Measurements from ENCODE around the gene PPP1R13L. TPM values are rescaled to one million over a fixed set of nuclear protein-coding genes. Genes with fewer than 3 reads are reported as not detected.

PPP1R13L gene
- total RNA-seq, 1 donor from 2014 or later: 5.1 TPM

DNA sequence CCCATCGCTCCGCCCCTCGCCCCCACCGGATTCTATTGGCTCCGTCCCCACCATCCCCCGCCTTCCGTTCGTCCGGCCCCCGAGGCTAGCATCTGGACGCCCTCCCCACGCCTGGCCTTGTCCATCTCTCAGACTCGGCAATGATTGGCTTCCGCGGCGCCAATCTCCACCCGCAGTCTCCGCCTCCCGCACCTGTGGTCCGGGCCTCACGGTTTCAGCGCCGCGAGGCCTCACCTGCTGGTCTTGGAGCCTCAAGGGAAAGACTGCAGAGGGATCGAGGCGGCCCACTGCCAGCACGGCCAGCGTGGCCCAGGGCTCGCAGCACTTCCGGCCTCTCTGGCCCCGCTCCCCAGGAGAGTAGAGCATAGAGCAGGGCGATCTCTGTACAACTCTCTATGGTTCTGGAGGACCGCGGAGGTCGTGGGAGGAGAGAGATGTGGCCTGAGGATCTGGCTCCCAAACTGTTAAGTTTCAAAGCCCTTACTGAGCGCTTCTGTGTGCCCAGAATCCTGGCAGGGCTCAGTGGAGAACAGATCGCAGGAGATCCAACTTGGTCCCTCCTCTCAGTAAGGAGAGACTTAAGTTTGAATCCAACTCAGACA lies 18.8 kb upstream of the PPP1R13L start, which contains the start of gene ERCC1:
TSS of gene ERCC1 (minus strand) at position 329 of the 602 bp plus-strand sequence. CDS start 543 bp downstream, outside the sequence.
- ATAC-seq (ENCODE audit: low read depth): peak; percentile 74
- no peaks in the 10 kb centered on the region for H3K27me3 Mint-ChIP-seq
- H3K4me3 Mint-ChIP-seq: peak within 1 kb of the TSS; percentile 96
- H3K36me3 Mint-ChIP-seq (ENCODE audit: low read depth): peaks cover 27% of the 10 kb centered on the region
- peak within 1 kb of the TSS; percentile 89 for H3K27ac Mint-ChIP-seq
- H3K9me3 Mint-ChIP-seq: no peaks in the 10 kb centered on the region
- intact Hi-C loops (cut with micrococcal nuclease): loop anchor here (1.0 to 10.0 kb wide), 4 partner anchors 15 to 351 kb away; partner anchors contain the start of gene POLR1G
- peak; percentile 79 for DNase-seq
- ChIA-PET POLR2A (interaction anchor here (0.5 to 1.0 kb wide), 7 partner anchors 16 to 505 kb away, joined by 3 to 4 read pairs (median 3); no protein-coding TSS in a partner anchor), CTCF (interaction anchor here (1.0 kb wide), 2 partner anchors 16 to 55 kb away, joined by 4 to 5 read pairs; no protein-coding TSS in a partner anchor)
- H3K4me1 Mint-ChIP-seq: peaks cover 65% of the 10 kb centered on the region
- TF ChIP-seq, protein P1, sequence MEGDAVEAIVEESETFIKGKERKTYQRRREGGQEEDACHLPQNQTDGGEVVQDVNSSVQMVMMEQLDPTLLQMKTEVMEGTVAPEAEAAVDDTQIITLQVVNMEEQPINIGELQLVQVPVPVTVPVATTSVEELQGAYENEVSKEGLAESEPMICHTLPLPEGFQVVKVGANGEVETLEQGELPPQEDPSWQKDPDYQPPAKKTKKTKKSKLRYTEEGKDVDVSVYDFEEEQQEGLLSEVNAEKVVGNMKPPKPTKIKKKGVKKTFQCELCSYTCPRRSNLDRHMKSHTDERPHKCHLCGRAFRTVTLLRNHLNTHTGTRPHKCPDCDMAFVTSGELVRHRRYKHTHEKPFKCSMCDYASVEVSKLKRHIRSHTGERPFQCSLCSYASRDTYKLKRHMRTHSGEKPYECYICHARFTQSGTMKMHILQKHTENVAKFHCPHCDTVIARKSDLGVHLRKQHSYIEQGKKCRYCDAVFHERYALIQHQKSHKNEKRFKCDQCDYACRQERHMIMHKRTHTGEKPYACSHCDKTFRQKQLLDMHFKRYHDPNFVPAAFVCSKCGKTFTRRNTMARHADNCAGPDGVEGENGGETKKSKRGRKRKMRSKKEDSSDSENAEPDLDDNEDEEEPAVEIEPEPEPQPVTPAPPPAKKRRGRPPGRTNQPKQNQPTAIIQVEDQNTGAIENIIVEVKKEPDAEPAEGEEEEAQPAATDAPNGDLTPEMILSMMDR (IDR thresholded peaks at IDR 0.05): no peak

DNA sequence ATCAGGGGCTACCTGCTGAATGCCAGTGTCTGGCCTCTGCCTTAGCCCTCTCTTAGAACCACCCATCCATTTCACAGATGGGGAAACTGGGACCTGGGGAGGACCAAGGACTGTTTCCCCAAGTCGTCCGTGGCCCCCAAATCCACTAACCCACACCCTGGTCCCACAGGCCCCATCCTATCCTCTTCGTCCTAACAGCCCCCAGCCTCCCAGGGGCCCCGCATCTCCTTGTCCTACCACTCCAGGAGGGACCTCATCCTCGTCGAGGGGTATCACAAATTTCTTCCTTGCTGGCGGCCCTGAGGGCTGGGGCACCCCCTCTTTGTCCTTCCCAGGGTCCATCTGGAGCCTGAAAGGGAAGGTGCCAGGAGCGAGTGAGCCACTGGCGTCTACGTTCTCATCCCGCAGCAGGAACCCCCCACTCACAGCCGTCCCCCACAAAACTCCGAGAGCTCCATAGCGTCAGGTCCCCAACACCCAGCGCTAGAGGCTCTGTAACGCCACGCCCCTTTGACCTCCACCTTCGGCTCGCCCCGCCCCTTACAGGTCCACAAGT lies 18.2 kb upstream of the PPP1R13L start:
- Mint-ChIP-seq H3K4me3 (peak overlapping the region; percentile 96), H3K36me3 (ENCODE audit: low read depth) (peaks cover 31% of the 10 kb centered on the region), H3K4me1 (peaks cover 66% of the 10 kb centered on the region), H3K27ac (peak overlapping the region; percentile 89), H3K27me3 (no peaks in the 10 kb centered on the region), H3K9me3 (no peaks in the 10 kb centered on the region)
- POLR2A ChIA-PET: interaction anchor here (0.6 to 0.8 kb wide), 3 partner anchors 16 to 421 kb away, joined by 3 to 4 read pairs (median 3); no protein-coding TSS in a partner anchor
- CTCF ChIA-PET: interaction anchor here (1.0 kb wide), 1 partner anchor 16 kb away, joined by 4 read pairs; no protein-coding TSS in a partner anchor
- TF ChIP-seq, protein P1 (IDR thresholded peaks at IDR 0.05): no peak
- DNase-seq (no peak), ATAC-seq (ENCODE audit: low read depth) (no peak)
- intact Hi-C loops (cut with micrococcal nuclease): loop anchor here (1.0 to 10.0 kb wide), 4 partner anchors 16 to 352 kb away; partner anchors contain the start of gene POLR1G

DNA sequence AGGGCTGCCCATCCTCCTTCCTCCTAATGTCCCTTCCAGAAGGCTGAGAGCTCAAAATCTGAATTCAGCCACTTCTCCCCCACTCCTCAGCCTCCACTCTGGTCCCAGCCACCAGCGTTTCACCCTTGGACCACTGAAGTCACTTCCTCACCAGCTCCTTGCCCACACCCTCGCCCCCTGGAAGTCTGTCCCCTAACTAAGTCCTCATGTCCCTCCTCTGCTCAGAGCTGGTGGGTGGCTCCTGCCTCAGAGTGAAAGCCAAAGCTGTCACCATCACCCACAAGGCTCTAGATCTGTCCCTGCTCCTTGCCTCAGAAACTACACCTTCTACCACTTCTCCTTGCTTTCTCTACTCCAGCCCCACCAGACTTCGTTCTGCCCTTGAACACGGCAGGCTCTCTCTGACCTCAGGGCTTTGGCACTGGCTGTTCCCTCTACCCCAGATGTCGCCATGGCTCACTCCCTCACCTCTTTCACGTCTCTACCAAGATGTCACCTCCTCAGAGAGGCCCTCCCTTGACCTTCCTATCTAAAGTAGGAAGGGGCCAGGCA lies 17.2 kb upstream of the PPP1R13L start:
- peak overlapping the region; percentile 2 for H3K4me3 Mint-ChIP-seq
- ATAC-seq (ENCODE audit: low read depth) (no peak), DNase-seq (no peak)
- H3K4me1 Mint-ChIP-seq: peaks cover 62% of the 10 kb centered on the region
- CTCF ChIA-PET: interaction anchor here (1.1 to 1.2 kb wide), 2 partner anchors 20 to 63 kb away, joined by 3 to 5 read pairs; no protein-coding TSS in a partner anchor
- POLR2A ChIA-PET: interaction anchor here (1.1 kb wide), 1 partner anchor 47 kb away, joined by 8 read pairs; no protein-coding TSS in a partner anchor
- H3K27me3 Mint-ChIP-seq: no peaks in the 10 kb centered on the region
- intact Hi-C loops (cut with micrococcal nuclease): loop anchor here (2.0 to 10.0 kb wide), 3 partner anchors 17 to 353 kb away; no protein-coding TSS in a partner anchor
- H3K36me3 Mint-ChIP-seq (ENCODE audit: low read depth): peaks cover 39% of the 10 kb centered on the region
- TF ChIP-seq, protein P1 (IDR thresholded peaks at IDR 0.05): no peak
- peak overlapping the region; percentile 36 for H3K27ac Mint-ChIP-seq
- no peaks in the 10 kb centered on the region for H3K9me3 Mint-ChIP-seq

DNA sequence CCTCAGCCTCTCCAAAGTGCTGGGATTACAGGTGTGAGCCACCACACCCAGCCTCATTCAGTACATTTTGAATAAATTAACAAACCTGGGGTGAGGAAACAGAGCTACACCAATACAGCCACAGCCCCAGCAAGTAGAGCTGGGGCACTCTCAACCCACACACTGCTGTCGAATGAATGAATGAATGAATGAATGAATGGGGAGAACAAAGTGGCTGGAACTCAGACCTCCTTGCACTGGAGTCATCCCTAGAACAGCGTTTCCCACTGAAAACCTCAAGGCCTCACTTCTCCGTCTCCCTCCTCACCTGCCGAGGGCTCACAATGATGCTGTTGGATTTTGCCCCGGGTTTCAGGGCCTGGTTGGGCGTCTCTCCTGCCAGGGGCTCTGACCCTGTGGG lies 16.0 kb upstream of the PPP1R13L start:
- no peak for DNase-seq
- Mint-ChIP-seq H3K4me1 (peaks cover 61% of the 10 kb centered on the region), H3K27me3 (no peaks in the 10 kb centered on the region), H3K27ac (peak overlapping the region; percentile 69), H3K4me3 (peak overlapping the region; percentile 11), H3K9me3 (no peaks in the 10 kb centered on the region), H3K36me3 (ENCODE audit: low read depth) (peaks cover 47% of the 10 kb centered on the region)
- intact Hi-C loops (cut with micrococcal nuclease): loop anchor here (10.0 kb wide), 2 partner anchors 264 to 354 kb away; no protein-coding TSS in a partner anchor
- POLR2A ChIA-PET: interaction anchor here (0.9 to 1.1 kb wide), 2 partner anchors 18 to 49 kb away, joined by 3 to 8 read pairs; no protein-coding TSS in a partner anchor
- CTCF ChIA-PET: interaction anchor here (1.2 to 1.4 kb wide), 2 partner anchors 58 to 64 kb away, joined by 3 to 5 read pairs; no protein-coding TSS in a partner anchor
- ATAC-seq (ENCODE audit: low read depth): no peak
- TF ChIP-seq, protein P1 (IDR thresholded peaks at IDR 0.05): no peak

Measured in activated B cell treated with CpG ODN at 0.5 μM for 24 hours (primary cell).